Stimulated activated naive B cell treated with anti-CD40 and anti-IgM and Interleukin-4, amounts not matched to agents 10 μg/mL and 1 μg/mL and 100 μg/mL, for 72 hours (primary cell): Measurements from ENCODE around the gene MGAT4A.
"Not testable (repeated sequence)": the region's sequence is repeated elsewhere in the genome, so short reads cannot be mapped to it uniquely, and the experiment has no call there.

Experiments used
- ATAC-seq, 2 donors: fragments of 150-1000 bp; cut with Tn5 transposase; replicated peaks; 2 replicates each; pipeline ENCODE4 v1.10.0; 2021; ENCODE audit warnings: moderate library complexity in 1 of 2
- DNase-seq: peaks from one replicate; pipeline ENCODE4 v3.0.0; 2021
- H3K27ac Mint-ChIP-seq: one replicate; pipeline ENCODE4 v1.8.0; 2022; ENCODE audit warnings: mild to moderate bottlenecking, mixed read lengths
- H3K27me3 Mint-ChIP-seq, 2 donors: one replicate each; pipeline ENCODE4 v1.8.0; 2022; ENCODE audit warnings: mixed read lengths in 2 of 2
- H3K36me3 Mint-ChIP-seq, 2 donors: one replicate each; pipeline ENCODE4 v1.8.0; 2022; ENCODE audit warnings: mixed read lengths in 2 of 2, mild to moderate bottlenecking in 1 of 2
- H3K4me1 Mint-ChIP-seq, 2 donors: one replicate each; pipeline ENCODE4 v1.8.0; 2022; ENCODE audit warnings: mixed read lengths in 2 of 2, mild to moderate bottlenecking in 1 of 2
- H3K4me3 Mint-ChIP-seq, 2 donors: one replicate each; pipeline ENCODE4 v1.8.0; 2022; ENCODE audit warnings: mild to moderate bottlenecking in 2 of 2, mixed read lengths in 2 of 2, moderate library complexity in 1 of 2
- H3K9me3 Mint-ChIP-seq, 2 donors: one replicate each; pipeline ENCODE4 v1.8.0; 2022; ENCODE audit warnings: mixed read lengths in 2 of 2, mild to moderate bottlenecking in 1 of 2

The MGAT4A gene

DNA sequence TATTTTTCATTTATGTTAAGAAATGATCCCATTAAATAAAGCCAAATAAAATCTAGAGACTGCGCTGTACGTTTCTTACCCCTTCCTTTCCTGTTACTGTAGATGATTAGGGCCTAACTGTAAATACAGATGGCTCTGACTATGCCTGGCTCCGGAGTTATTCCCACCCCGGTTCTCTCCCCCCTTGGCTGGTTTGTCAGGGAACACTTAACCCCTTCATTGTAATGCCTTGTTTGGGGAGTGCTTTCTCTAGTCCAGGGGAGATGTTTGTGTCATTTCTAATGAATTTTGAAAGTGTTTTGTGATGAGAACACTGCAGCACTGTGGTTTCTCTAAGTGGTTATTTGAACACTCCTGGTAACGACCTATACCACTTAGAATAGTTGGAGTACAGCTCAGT lies 113.8 kb downstream of the MGAT4A start:
- Mint-ChIP-seq H3K36me3 (peaks cover 33 to 45% of the 10 kb centered on the region in 2 donors), H3K4me1 (peaks cover 12% of the 10 kb centered on the region in 2 donors), H3K27ac (peak overlapping the region; percentile 67), H3K27me3 (no peaks in the 10 kb centered on the region), H3K4me3 (no peak overlapping the region), H3K9me3 (no peaks in the 10 kb centered on the region)
- DNase-seq (no peak), ATAC-seq (no peak)

DNA sequence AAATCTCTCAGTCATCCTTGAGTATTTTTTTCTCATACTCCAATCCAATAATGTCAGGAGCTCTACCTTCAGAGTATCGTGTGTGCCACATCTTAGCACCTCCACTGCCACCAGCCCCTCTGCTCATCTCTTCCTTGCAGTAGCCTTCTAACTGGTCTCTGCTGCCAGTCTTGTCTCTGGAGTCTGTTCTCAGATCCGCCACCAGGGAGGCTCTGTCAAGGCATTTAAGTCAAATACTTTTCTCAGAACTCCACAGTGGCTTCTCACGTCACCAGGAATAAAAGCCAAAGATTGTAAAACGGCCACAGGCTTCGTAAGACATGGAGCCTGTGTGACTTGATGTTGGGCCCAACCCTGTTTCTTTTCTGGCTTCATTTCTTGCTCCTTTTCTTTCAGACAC lies 115.5 kb downstream of the MGAT4A start:
- peaks cover 12 to 17% of the 10 kb centered on the region in 2 donors for H3K4me1 Mint-ChIP-seq
- DNase-seq (no peak), ATAC-seq (no peak)
- no peaks in the 10 kb centered on the region for H3K9me3 Mint-ChIP-seq
- H3K27ac Mint-ChIP-seq: no peak overlapping the region
- no peak overlapping the region for H3K4me3 Mint-ChIP-seq
- H3K36me3 Mint-ChIP-seq: peaks cover 34 to 53% of the 10 kb centered on the region in 2 donors
- H3K27me3 Mint-ChIP-seq: no peaks in the 10 kb centered on the region

DNA sequence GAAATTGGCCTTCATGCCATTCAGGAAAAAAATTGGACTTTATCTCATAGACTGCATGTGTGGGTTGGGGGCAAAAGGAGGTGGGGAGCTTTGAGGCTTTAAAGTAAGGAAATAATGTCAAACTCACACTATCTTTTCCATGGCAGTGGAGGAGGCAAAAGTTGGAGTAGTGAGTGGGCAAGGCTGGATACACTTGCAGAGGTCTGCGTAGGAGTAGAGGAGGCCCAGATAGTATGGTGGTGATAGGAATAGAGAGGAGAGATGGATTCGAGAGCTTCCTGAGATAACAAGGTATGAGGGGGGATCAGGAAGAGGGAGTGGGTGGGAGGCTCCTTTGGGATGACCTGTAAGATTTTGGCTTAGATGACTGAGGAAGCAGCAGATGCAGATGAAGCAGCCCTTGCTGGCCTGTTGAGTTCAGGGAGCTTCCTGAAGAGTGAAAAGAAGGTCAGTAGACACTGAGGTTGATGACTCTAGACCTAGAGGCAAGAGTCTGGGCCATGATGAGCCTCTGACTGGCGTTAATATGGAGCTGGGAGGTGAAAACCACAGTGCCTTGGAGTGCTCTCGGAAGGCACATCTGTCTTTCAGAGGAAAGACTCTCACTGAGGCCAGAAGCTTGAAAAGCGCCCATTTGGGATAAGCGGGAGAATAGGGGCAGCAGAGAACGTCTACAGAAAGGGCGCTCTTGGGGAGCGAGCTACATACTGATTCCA lies 116.8 kb downstream of the MGAT4A start:
- H3K27ac Mint-ChIP-seq: no peak overlapping the region
- H3K4me3 Mint-ChIP-seq: no peak overlapping the region
- peaks cover 21 to 30% of the 10 kb centered on the region in 2 donors for H3K4me1 Mint-ChIP-seq
- H3K9me3 Mint-ChIP-seq: no peaks in the 10 kb centered on the region
- no peaks in the 10 kb centered on the region for H3K27me3 Mint-ChIP-seq
- H3K36me3 Mint-ChIP-seq: peaks cover 32 to 50% of the 10 kb centered on the region in 2 donors
- no peak for DNase-seq
- no peak for ATAC-seq

DNA sequence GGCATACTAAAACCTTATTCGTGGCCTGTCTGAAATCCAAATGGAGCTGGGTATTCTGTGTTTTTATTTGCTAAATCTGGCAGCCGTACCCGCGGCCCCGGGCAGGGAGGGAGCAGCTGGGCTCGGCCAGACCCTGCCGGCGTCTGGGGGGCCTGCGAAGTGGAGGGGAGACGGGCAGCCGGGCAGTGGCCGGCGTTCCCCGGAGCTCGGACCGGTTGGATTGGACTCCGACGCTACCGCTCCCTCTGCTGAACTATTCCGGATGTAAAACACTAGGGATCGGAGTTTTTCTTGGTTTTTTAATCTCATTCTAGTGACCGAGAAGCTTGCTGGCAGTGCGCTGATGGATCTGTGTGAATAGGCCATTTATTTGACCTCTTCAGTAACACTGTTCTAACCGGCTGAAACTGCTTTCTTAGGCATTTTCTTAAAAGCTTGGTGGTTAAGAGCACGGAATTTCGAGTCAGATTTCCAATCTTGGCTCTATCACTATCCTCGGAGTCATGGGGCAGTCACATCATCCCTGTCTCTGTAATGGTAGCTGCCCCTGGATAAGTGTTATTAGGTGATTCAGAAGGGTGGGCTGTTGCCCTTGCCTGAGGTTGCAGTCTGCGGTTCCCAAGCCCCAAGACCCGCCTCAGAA lies 121.8 kb downstream of the MGAT4A start:
- Mint-ChIP-seq H3K9me3 (no peaks in the 10 kb centered on the region), H3K4me1 (peaks cover 39 to 61% of the 10 kb centered on the region in 2 donors), H3K36me3 (peaks cover 17 to 22% of the 10 kb centered on the region in 2 donors), H3K27me3 (no peaks in the 10 kb centered on the region), H3K4me3 (peak overlapping the region; percentile 91 to 97), H3K27ac (peak overlapping the region; percentile 97)
- DNase-seq: no peak
- peak in 1 of 2 donors; percentile 7 for ATAC-seq

DNA sequence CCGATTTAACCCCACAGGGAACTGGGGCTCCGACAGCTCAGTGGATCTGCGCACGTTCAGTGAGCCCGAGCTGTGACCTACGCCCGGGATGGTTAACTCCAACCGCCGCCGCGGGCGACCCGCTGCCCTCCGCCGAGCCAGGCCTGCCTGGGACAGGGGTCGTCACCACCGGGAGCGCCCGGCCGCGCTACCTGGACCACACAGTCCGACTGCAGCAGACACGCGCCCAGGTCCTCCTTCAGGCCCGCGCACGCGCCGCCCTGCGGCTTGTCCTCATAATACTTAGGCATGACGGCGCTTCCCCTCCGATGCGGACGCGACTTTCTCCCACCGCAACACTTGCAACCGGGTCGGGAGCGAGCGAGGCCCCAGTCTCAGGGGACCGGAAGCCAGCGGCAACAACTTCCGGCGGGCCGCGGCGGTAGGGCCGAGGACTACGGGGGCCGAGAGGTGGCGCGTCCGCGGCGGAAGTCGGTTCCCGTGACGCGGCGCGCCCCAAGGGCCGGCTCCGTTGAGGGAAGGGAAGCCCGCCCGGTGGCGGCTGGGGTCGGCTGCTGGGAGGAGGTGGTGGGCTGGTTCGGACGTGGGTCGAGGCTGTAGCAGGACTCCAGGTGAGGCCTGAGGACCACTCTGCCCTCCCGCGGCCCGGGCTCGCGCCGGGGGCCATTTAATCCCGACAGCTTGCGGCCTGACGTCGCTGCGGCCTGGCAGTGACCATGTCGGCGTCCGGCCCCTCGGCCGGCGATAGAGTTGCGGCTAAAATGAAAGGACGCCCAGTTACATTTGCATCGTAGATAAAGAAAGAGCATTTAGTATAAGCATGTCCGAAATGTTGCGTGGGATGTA lies 122.6 kb downstream of the MGAT4A start, which contains the start of the genes COA5 and UNC50:
TSS of gene COA5 (minus strand) at position 397 of the 846 bp plus-strand sequence. CDS start at position 290, 107 bp downstream.
TSS of gene UNC50 (plus strand) at position 474 of the 846 bp plus-strand sequence. CDS start 1,171 bp downstream, outside the sequence.
- Mint-ChIP-seq H3K27ac (peak within 1 kb of the TSS; percentile 97), H3K36me3 (peaks cover 14 to 19% of the 10 kb centered on the region in 2 donors), H3K4me1 (peaks cover 35 to 55% of the 10 kb centered on the region in 2 donors), H3K9me3 (no peaks in the 10 kb centered on the region), H3K27me3 (no peaks in the 10 kb centered on the region), H3K4me3 (peak within 1 kb of the TSS; percentile 91 to 97)
- ATAC-seq (peak; percentile 89 to 91), DNase-seq (peak; percentile 90)

- Mint-ChIP-seq H3K9me3 (no peaks in the 10 kb centered on the region), H3K4me3 (peak overlapping the region; percentile 91 to 97), H3K27ac (peak overlapping the region; percentile 97), H3K4me1 (peaks cover 35 to 55% of the 10 kb centered on the region in 2 donors), H3K27me3 (no peaks in the 10 kb centered on the region), H3K36me3 (peaks cover 10 to 16% of the 10 kb centered on the region in 2 donors)
- peak; percentile 3 for ATAC-seq
- no peak for DNase-seq
These were observed 123.2 kb downstream of the MGAT4A start for GRCh38 chr2:98607741-98608115.

DNA sequence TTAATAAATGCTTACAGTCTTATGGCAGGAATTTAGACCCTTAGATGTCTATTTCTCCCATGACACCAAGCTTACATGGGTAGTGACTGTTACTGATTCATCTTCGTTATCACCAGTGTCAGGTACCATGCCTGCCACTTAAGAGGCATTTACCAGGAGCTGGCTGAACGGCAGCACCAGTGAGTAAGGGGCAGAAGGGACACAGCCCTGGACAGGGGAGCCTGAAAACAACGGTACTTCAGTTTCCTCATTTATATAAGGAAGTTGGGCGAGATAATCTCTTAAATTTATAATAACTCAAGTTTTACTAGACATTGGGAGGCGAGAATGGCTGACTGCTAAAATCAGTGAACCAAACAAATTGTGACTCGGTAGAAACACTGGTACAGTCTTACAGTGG lies 123.8 kb downstream of the MGAT4A start:
- peak overlapping the region; percentile 91 to 97 for H3K4me3 Mint-ChIP-seq
- ATAC-seq (no peak), DNase-seq (no peak)
- peaks cover 35 to 55% of the 10 kb centered on the region in 2 donors for H3K4me1 Mint-ChIP-seq
- peaks cover 10 to 16% of the 10 kb centered on the region in 2 donors for H3K36me3 Mint-ChIP-seq
- no peaks in the 10 kb centered on the region for H3K27me3 Mint-ChIP-seq
- peak overlapping the region; percentile 97 for H3K27ac Mint-ChIP-seq
- no peaks in the 10 kb centered on the region for H3K9me3 Mint-ChIP-seq

DNA sequence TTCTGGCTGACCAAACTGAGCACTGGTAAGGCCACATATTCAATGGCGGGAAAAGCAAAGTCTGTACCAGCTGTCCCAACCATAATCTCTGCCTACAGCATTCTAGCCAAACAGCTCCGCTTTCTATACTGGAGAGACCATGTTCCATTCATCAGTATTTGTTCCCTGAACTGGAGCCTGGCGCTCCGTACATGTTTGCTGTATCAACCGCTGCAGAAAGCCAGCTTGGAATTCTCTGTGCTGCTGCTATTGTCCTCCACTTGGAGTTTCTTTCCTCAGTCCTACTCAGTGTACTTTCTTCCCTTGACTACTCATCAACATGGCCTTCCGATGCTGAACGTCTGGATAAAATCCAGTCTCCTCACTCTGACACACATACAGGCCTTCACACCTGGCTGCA lies 124.5 kb downstream of the MGAT4A start:
- ATAC-seq (no peak), DNase-seq (no peak)
- Mint-ChIP-seq H3K27ac (no peak overlapping the region), H3K27me3 (no peaks in the 10 kb centered on the region), H3K4me3 (peak overlapping the region in 1 of 2 donors; percentile 14), H3K36me3 (peaks cover 9 to 14% of the 10 kb centered on the region in 2 donors), H3K4me1 (peaks cover 35 to 55% of the 10 kb centered on the region in 2 donors), H3K9me3 (no peaks in the 10 kb centered on the region)

DNA sequence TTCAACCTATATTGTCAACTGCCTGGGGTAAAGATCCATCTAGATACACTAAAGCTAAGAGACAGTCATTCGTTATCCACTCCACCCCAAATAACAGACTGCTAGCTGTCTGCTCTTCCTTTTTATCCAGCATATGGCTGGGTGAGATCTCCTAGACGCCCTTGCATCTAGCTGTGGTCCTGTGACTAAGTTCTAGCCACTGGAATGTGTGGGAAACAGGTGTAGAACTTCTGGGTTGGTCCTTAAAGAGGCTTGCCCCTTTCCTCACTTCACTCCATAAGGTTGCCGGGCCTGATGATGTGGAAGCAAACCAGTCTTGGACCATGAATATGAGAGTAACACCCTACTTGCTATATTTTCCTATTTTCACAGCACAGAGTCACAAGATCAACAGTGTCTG lies 125.9 kb downstream of the MGAT4A start:
- Mint-ChIP-seq H3K9me3 (no peaks in the 10 kb centered on the region), H3K27ac (peak overlapping the region; percentile 37), H3K4me3 (no peak overlapping the region), H3K27me3 (no peaks in the 10 kb centered on the region), H3K4me1 (peaks cover 31 to 46% of the 10 kb centered on the region in 2 donors), H3K36me3 (peaks cover 8 to 12% of the 10 kb centered on the region in 2 donors)
- DNase-seq: no peak
- ATAC-seq: no peak

GRCh38 chr2:98604547-98604946 lies 126.4 kb downstream of the MGAT4A start:
- H3K9me3 Mint-ChIP-seq: no peaks in the 10 kb centered on the region
- no peaks in the 10 kb centered on the region for H3K27me3 Mint-ChIP-seq
- no peak overlapping the region for H3K4me3 Mint-ChIP-seq
- peak overlapping the region; percentile 25 for H3K27ac Mint-ChIP-seq
- peaks cover 12% of the 10 kb centered on the region in 2 donors for H3K36me3 Mint-ChIP-seq
- DNase-seq (no peak), ATAC-seq (peak; percentile 19 to 40)
- peaks cover 28 to 41% of the 10 kb centered on the region in 2 donors for H3K4me1 Mint-ChIP-seq

- no peaks in the 10 kb centered on the region for H3K27me3 Mint-ChIP-seq
- DNase-seq: peak; percentile 19
- peaks cover 13 to 26% of the 10 kb centered on the region in 2 donors for H3K36me3 Mint-ChIP-seq
- H3K4me1 Mint-ChIP-seq: peaks cover 14 to 25% of the 10 kb centered on the region in 2 donors
- H3K9me3 Mint-ChIP-seq: no peaks in the 10 kb centered on the region
- H3K27ac Mint-ChIP-seq: no peak overlapping the region
- no peak overlapping the region for H3K4me3 Mint-ChIP-seq
- ATAC-seq: peak; percentile 78 to 82
These were observed 129.3 kb downstream of the MGAT4A start for GRCh38 chr2:98601532-98602132.

DNA sequence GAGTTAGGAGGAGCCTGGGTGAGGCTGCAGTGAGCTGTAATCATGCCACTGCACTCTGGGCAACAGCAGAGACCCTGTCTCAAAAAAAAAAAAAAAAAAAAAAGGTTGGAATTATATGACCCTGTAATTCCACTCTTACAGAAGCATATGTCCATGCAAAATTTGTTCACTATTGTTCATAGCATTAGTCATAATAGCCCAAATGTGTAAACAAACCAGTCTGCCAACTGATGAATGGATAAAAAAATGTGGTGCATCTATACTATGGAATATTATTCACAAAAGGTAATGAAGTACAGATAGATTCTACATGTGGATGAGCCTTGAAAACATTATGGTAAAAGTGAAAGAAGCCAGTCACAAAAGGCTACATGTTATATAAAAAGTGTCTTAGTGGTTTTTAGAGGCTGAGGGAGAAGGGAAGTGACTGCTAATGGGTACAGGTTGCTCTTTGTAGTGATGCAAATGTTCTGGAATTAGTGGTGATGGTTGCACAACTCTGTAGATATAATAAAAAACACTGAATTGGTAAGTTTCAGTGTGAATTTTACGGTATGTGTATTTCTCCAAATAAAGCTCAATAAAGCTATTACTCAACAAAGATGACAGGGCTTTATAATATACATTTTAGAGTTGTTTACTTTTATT lies 132.0 kb downstream of the MGAT4A start:
- no peak for DNase-seq
- H3K27me3 Mint-ChIP-seq: no peaks in the 10 kb centered on the region
- peaks cover 2% of the 10 kb centered on the region in 2 donors for H3K9me3 Mint-ChIP-seq
- no peak for ATAC-seq
- no peaks in the 10 kb centered on the region for H3K4me1 Mint-ChIP-seq
- no peak overlapping the region for H3K4me3 Mint-ChIP-seq
- H3K27ac Mint-ChIP-seq: no peak overlapping the region
- H3K36me3 Mint-ChIP-seq: peaks cover 17 to 32% of the 10 kb centered on the region in 2 donors

- H3K27me3 Mint-ChIP-seq, H3K4me3 Mint-ChIP-seq, H3K27ac Mint-ChIP-seq, DNase-seq, H3K9me3 Mint-ChIP-seq, H3K4me1 Mint-ChIP-seq, ATAC-seq: not testable (repeated sequence)
- H3K36me3 Mint-ChIP-seq: peaks cover 23 to 55% of the 10 kb centered on the region in 2 donors
These were observed 136.3 kb downstream of the MGAT4A start for GRCh38 chr2:98594665-98595064.
